ENCODE data around the gene C19orf53. TPM values are rescaled to one million over a fixed set of nuclear protein-coding genes. Genes with fewer than 3 reads are reported as not detected.

C19orf53 gene
- total RNA-seq, 1 donor from 2014 or later: 89.1 TPM

GRCh38 chr19:13756210-13756609 is 18.0 kb upstream of the C19orf53 start:
- no peaks in the 10 kb centered on the region for H3K9me3 Mint-ChIP-seq
- no peaks in the 10 kb centered on the region for H3K27me3 Mint-ChIP-seq (ENCODE audit: low read depth)
- peaks cover 13% of the 10 kb centered on the region for H3K36me3 Mint-ChIP-seq (ENCODE audit: low read depth)
- no peak for TF ChIP-seq CTCF (conservative IDR thresholded peaks at IDR 0.05)
- no peak overlapping the region for H3K27ac Mint-ChIP-seq (ENCODE audit: unreplicated experiment)
- H3K4me1 Mint-ChIP-seq: no peaks in the 10 kb centered on the region
- no peak overlapping the region for H3K4me3 Mint-ChIP-seq
- no peak for DNase-seq (ENCODE audit: low read depth, low spot score)

- Mint-ChIP-seq H3K36me3 (ENCODE audit: low read depth) (peaks cover 18% of the 10 kb centered on the region), H3K4me3 (peak overlapping the region; percentile 3), H3K9me3 (no peaks in the 10 kb centered on the region), H3K27ac (ENCODE audit: unreplicated experiment) (no peak overlapping the region), H3K4me1 (no peaks in the 10 kb centered on the region), H3K27me3 (ENCODE audit: low read depth) (no peaks in the 10 kb centered on the region)
- TF ChIP-seq CTCF (conservative IDR thresholded peaks at IDR 0.05): no peak
- no peak for DNase-seq (ENCODE audit: low read depth, low spot score)
Measured at GRCh38 chr19:13757805-13758772, 16.2 kb upstream of the C19orf53 start.

GRCh38 chr19:13758795-13759194 is 15.5 kb upstream of the C19orf53 start:
- DNase-seq (ENCODE audit: low read depth, low spot score): no peak
- Mint-ChIP-seq H3K36me3 (ENCODE audit: low read depth) (peaks cover 22% of the 10 kb centered on the region), H3K9me3 (no peaks in the 10 kb centered on the region), H3K4me3 (no peak overlapping the region), H3K27me3 (ENCODE audit: low read depth) (no peaks in the 10 kb centered on the region), H3K4me1 (peaks cover 2% of the 10 kb centered on the region), H3K27ac (ENCODE audit: unreplicated experiment) (no peak overlapping the region)
- no peak for TF ChIP-seq CTCF (conservative IDR thresholded peaks at IDR 0.05)

GRCh38 chr19:13761423-13761822 is 12.8 kb upstream of the C19orf53 start:
- Mint-ChIP-seq H3K4me3 (no peak overlapping the region), H3K27me3 (ENCODE audit: low read depth) (no peaks in the 10 kb centered on the region), H3K36me3 (ENCODE audit: low read depth) (peaks cover 18% of the 10 kb centered on the region), H3K9me3 (no peaks in the 10 kb centered on the region), H3K4me1 (peaks cover 12% of the 10 kb centered on the region), H3K27ac (ENCODE audit: unreplicated experiment) (no peak overlapping the region)
- peak; percentile 28 for TF ChIP-seq CTCF (conservative IDR thresholded peaks at IDR 0.05)
- no peak for DNase-seq (ENCODE audit: low read depth, low spot score)

GRCh38 chr19:13762635-13763235 is 11.5 kb upstream of the C19orf53 start:
- Mint-ChIP-seq H3K27ac (ENCODE audit: unreplicated experiment) (no peak overlapping the region), H3K4me3 (no peak overlapping the region), H3K9me3 (no peaks in the 10 kb centered on the region), H3K4me1 (peaks cover 12% of the 10 kb centered on the region), H3K36me3 (ENCODE audit: low read depth) (peaks cover 16% of the 10 kb centered on the region), H3K27me3 (ENCODE audit: low read depth) (no peaks in the 10 kb centered on the region)
- DNase-seq (ENCODE audit: low read depth, low spot score): no peak
- TF ChIP-seq CTCF (conservative IDR thresholded peaks at IDR 0.05): no peak
